OCI-LY1 (cell line): ENCODE measurements around the gene CEP112.

Experiments
- CTCF ChIP-seq: fragments of 200-600 bp; sonication (generic), shearing (Covaris generic); IDR thresholded peaks from 2 replicates; pipeline ENCODE4 v1.5.1; 2017; ENCODE audit warnings: mild to moderate bottlenecking, antibody characterized with exemption, low read length, moderate library complexity, mixed read lengths
- EZH2 ChIP-seq: fragments of 200-600 bp; sonication (generic), shearing (Covaris generic); IDR thresholded peaks from 2 replicates; pipeline ENCODE4 v1.8.0; 2017; ENCODE audit warnings: borderline replicate concordance, mixed run types, mild to moderate bottlenecking, antibody characterized with exemption, low read length, moderate library complexity, mixed read lengths

DNA sequence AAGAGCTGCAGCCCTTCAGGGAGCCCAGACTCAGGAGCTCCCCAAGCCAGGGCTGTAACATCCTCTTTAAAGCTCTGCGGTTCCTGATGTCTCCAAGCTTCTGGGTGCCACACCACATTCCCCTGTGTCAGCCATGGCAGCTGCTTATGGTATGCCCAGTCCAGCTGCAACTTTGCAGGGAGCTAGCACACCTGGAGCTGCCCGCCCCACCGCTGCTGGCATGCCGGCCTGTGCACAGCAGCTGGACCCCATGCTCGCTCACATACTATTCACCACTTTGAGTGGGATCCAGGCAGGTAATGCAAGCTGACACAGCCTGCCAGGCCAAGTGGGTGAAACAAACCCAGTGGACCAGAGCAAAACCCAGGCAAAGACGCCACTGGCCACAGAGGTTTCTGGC is 324.9 kb downstream of the CEP112 start:
- no peak for TF ChIP-seq CTCF
- TF ChIP-seq EZH2, result no peak
